Measurements from ENCODE around the gene SNX8.
A peak's percentile ranks its signal among the peaks of the same experiment; 100 is the strongest.

The SNX8 gene

DNA sequence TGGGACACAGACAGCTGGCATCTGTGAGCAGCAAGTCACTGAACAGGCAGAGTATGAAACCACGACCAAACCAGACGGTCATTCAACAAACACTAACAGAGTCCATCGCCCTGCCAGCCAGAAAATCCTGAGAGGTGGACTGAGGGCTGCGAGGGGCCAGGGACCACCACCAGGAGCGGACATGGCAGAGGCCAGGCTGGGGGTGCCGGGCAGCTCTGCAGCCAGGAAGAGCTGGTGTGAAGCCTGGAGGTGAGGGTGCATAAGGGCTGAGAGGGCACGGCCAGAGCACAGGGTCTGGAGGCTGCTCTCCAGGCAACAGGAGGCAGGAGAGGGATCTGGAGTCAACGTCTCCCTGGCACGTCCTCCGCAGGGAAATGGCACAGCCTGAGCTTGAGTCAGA, 97.0 kb downstream of the SNX8 start:
- in situ Hi-C loops (cut with MboI; ENCODE audit: low pct_unique_long_range_greater_than_20kb, low sequenced_read_pairs) = no loop called here
- DNase-seq = no peak

DNA sequence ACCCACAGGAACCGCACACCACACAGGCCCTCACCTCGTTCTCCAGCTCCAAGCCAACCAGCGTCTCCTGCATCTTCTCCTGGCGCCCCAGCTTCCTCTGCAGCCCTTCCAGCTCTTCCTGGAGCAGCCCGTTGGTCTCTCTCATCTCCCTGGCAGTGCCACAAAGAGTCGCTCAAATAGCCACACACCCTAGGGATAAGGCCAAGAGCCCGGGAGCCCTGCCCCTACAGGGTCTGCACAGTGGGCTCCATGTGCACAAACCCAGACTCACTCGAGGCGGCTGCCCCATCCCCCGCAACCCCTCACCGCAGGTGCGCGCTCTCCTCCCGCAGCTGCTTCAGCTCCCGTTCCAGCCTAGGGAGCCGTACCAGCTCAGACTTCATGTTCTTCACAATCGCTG, 98.4 kb downstream of the SNX8 start:
- DNase-seq = no peak
- in situ Hi-C loops (cut with MboI; ENCODE audit: low pct_unique_long_range_greater_than_20kb, low sequenced_read_pairs) = no loop called here

DNA sequence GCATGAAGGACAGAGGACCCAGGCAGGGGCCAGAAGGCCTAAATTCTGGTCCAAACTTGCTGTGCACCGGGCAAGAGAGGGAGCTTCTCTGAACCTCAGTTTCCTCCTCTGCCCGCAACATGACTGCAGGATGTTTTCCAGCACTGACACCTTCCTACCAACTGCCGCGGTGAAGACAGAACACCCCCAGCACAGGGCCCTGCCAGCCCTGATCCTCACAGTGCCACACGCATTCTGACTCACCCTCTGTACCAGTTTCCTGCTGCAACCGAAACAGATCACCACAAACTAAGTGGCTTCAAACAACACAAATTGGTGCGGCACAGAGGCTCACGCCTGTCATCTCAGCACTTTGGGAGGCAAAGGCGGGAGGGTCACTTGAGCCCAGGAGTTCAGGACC, 99.6 kb downstream of the SNX8 start:
- DNase-seq = no peak
- in situ Hi-C loops (cut with MboI; ENCODE audit: low pct_unique_long_range_greater_than_20kb, low sequenced_read_pairs) = no loop called here

DNA sequence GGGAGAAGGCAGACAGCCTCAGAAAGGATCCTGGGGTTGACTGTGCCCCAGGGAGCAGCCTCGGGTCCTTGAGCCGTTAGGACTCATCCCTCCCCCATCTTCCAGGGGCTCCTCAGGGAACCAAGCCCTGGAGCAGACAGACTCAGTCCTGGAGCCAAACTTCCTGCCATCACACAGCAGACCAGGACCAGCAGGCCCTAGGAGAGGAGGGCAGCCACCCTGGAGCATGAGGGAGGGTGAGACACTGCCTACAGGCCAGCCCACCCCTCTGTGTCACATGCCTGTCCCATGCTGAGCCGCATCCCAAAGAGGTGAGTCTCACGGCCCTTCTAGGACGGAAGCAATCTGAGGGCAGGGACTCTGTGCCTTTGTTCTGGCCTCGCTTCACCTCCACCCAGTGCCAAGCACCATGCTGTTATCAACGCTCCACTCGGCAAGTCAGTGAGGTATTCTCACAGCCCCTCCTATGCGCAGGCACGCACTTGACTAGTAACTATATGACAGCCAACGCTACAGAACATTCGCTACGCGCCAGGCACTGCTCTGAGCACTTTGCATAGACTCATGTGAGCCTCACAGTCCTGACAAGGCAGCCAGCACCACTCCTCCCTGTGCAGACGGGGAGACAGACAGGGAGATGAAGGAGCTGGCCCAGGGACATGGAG, 100.6 kb downstream of the SNX8 start:
- in situ Hi-C loops (cut with MboI; ENCODE audit: low pct_unique_long_range_greater_than_20kb, low sequenced_read_pairs) = no loop called here
- DNase-seq = no peak

DNA sequence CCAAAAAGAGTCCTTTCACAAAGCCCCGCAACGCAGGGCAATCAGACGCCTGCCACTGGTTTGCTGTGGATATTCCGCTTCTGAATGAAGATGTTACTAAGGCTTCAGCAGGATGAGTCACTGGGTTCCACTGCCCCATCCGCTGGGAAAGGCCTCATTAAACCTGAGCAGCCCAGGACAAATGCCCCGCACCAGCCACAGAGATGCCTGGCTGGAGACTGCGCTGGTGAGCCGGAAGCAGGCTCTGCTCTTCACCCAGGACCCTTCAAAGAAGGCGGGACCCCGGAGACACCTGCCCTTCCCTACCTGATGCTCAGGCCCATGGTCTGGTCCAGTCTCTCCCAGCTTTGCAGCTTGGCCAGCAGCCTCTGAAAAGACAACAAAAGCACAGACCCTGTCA, 101.3 kb downstream of the SNX8 start:
- in situ Hi-C loops (cut with MboI; ENCODE audit: low pct_unique_long_range_greater_than_20kb, low sequenced_read_pairs) = no loop called here

DNA sequence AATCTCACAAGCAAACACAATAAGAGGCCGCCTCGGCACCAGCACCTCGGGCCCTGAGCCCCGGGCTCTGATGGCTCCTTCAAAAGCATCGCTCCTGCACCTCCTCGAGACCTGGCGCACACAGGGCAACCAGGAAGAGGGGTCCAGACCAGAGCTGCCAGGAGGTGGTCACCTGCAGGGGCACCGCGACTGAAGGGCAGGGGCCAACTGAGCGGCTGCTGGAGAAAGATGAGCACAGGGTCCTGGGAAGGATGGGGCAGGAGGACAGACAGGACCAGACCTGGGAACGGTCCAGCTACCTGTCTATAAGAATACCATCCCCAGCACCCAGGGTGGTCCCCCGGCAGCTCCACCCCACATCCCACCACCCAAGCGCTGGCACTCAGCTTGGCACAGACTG, 102.3 kb downstream of the SNX8 start:
- in situ Hi-C loops (cut with MboI; ENCODE audit: low pct_unique_long_range_greater_than_20kb, low sequenced_read_pairs) = no loop called here
- no peak for DNase-seq

More for the DNA sequence above, 101.3 kb downstream of the SNX8 start:
- DNase-seq = no peak

DNA sequence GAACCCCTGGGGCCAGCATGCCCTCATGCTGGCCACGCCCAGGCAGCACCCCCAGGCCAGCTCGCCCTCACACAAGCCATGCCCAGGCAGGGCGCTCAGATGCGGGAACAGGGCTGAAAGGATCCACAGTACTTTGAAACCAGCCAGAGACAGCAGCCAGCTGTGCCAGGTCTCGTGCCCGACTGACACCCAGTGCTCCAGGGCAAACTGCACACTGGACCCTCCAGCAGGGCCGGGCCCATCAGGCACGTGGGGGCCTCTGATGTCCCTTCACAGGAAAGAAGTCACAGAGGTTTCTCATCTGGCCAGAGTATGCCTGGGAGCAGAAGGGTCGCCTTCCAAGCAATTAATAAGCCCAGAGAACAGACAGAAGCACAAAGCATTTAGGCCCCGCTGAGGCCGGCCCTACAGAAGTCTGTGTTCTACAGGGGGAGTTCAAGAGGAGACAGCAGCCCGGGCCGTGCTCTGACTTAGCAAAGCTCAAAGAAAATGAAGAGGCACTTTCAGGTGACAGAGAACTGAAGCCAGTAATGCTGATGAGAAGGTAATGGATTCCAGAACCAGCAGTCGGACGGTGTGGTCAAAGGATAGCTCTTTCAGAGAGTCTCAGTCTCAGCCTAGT, 102.9 kb downstream of the SNX8 start:
- in situ Hi-C loops (cut with MboI; ENCODE audit: low pct_unique_long_range_greater_than_20kb, low sequenced_read_pairs) = no loop called here
- DNase-seq = no peak

DNA sequence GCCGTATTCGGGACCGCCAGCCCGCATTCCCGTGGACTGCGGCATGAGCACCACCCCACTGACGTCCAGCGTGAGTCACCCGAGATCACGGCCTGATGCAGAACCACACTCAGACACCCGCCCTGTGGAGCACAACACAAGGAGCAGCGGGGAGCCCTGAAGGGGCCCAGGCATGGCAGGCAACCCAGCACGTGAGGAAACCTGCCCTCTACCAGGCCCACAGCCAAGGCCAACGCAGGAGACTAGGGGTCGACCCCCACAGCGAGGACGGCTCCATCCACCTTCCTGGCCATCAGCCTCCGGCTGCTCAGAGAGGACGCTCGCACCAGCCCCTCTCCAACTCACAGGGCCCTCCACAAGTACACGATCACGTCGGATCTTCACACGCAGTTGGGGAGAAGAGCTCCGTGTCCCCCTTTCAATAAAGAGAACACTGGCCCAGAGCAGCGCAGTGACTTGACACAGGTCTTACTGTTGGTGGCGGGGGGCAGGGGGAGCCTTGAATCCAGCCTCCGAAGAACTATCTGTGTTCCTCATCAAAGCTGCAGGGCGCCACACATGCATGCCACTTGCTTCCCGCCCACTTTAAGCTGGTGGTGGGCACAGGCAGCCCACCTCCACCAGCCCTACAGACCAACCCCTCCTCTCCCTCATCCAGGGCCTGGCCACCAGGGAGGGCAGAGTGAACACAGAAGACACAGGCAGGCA, 103.5 kb downstream of the SNX8 start:
- DNase-seq = no peak
- in situ Hi-C loops (cut with MboI; ENCODE audit: low pct_unique_long_range_greater_than_20kb, low sequenced_read_pairs) = no loop called here

DNA sequence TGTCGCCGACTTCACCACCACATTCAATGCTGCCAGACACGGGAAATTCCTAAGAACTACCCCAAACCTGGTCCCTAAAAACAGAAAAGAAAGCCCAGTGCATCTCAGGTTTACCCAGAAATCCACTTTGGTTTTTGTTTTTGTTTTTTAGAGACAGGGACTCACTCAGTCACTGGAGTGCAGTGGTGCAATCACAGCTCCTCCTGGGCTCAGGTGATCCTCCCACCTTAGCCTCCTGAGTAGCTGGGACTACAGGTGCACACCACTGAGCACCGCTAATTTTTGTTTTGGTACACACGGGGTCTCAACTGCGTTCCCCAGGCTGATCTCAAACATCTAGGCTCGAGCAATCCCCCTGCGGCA, 104.3 kb downstream of the SNX8 start:
- DNase-seq = no peak
- in situ Hi-C loops (cut with MboI; ENCODE audit: low pct_unique_long_range_greater_than_20kb, low sequenced_read_pairs) = no loop called here

DNA sequence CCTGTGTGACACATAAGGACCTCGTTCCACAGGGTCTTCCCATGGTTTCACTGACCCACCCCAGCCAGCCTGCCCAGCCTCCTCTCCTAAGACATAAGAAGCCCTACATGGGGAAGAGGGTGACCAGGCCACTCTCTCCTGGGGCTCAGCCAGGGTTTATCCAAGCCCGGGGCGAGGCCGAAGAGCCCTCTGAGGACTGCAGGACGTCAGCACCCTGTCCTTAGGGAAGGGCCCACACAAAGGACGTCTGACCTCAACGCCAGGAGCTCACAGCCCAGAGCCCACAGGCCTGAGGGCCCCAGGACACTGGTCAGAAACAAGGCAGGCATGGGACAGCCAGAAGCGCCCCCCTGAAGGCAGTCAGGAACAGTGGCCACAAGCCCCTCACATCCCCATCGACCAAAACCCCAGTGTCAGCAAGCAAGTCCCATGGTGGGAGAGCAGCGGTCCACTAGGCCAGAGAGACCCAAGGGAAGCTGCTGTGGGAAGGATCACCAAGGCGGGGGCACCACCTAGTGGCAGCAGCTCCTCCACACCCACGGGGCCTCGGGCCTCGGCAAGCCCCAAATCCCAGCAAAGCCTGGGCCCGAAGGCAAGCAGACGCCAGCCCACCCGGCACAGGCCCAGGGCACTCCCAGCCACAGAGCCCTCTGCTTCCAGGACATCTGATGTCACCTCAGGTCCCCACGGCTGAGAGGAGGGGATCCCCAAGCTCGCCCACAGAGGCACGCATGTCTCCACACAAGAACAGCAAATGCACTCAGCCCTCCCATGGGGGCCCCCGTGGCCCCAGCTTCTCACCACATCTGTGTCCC, 104.9 kb downstream of the SNX8 start:
- in situ Hi-C loops (cut with MboI; ENCODE audit: low pct_unique_long_range_greater_than_20kb, low sequenced_read_pairs) = no loop called here
- DNase-seq = peak; percentile 65

DNA sequence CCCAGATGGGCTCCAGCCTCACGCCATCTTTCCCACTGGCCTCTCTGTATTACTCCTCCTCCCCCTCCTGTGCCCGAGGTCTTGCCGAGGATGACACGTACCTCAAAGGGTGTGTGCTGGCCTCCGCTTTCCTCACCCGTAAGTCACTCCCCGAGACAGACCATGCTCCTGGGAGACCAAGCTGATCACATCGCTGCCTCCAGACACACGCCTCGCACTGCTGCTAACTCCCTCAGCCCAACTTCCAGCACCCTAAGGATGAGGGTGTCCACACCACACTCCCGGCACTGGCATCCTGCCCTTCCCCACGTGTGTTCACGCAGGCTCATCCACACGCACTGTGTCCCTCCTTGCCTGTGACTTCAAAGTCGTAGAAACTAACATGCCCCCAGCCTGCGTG, 105.5 kb downstream of the SNX8 start:
- DNase-seq = no peak

DNA sequence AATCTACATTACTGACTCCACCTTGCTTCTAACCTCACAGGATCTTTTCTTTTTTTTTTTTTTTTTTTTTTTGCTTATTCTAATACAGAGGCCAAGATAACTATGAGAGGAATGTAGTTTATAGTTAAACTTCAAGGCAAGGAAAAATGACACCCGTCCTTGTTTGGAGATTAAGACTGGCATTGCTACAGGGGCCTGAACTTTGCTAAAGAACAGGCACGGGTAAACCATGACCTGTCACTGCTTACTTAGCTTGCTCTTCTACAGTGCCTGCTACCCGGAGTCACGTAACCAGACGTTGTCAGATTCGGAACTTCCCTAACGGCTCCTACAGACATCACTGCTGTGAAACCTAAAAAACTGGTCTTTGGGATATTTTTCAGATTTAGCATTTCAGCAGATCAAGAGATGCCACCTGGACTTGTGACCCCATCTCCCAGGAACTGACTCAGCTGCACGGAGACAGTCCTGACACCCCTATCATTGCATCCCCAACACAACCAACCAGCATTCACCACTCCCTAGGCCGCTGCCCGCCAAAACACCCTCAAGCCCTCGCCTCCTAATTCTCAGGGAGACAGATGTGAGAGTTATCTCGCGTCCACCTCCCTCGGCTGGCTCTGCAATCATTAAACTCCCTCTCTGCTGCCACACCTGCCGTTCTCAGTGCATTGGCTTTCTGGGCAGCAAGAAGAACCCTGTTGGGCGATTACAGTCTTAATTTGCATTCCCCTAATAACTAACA, 109.0 kb downstream of the SNX8 start:
- no peak for DNase-seq
- in situ Hi-C loops (cut with MboI; ENCODE audit: low pct_unique_long_range_greater_than_20kb, low sequenced_read_pairs) = no loop called here

More for the DNA sequence above, 105.5 kb downstream of the SNX8 start:
- in situ Hi-C loops (cut with MboI; ENCODE audit: low pct_unique_long_range_greater_than_20kb, low sequenced_read_pairs) = no loop called here

DNA sequence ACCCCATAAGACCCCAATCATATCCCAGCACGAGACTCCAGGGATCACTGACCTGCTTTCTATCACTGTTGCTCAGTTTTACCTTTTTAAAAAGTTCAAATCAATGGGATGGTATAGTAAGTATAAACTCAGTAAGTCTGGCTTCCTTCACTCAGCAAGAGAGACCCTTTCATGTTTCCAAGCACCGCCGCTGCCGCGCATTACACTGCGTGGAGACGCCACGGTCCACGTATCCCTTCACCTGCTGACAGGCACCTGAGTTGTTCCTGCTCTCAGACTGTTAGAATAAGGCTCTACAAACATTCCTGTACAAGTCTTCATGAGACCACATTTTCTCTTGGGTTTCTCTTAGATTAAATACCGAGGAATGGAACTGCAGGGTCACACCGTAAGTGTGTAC, 109.8 kb downstream of the SNX8 start:
- no peak for DNase-seq
- in situ Hi-C loops (cut with MboI; ENCODE audit: low pct_unique_long_range_greater_than_20kb, low sequenced_read_pairs) = no loop called here

DNA sequence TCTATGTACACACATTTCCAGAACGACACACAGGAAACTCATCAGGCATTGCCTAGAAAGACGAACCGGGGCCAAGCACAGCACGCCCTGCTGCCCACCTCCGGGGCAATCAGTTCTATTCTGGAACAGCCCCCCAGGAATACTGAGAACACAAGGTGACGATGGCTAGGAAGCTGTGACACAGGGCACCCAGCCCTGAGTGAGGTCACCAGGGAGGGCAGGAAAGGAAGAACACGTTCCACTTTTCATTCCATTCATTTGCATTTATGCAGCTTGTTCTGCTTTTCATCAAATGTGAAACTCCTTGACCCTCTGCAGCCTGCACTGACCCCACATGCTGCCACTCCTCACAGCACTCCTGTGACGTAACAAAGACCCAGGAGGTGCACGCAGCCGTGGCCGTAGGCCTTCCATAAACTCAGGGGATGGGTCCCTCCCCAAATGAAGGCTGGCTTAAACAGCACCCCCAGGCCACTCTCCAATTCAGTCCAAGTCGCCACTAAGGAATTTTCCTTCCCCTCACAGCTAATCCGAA, 110.4 kb downstream of the SNX8 start:
- in situ Hi-C loops (cut with MboI; ENCODE audit: low pct_unique_long_range_greater_than_20kb, low sequenced_read_pairs) = no loop called here
- no peak for DNase-seq

DNA sequence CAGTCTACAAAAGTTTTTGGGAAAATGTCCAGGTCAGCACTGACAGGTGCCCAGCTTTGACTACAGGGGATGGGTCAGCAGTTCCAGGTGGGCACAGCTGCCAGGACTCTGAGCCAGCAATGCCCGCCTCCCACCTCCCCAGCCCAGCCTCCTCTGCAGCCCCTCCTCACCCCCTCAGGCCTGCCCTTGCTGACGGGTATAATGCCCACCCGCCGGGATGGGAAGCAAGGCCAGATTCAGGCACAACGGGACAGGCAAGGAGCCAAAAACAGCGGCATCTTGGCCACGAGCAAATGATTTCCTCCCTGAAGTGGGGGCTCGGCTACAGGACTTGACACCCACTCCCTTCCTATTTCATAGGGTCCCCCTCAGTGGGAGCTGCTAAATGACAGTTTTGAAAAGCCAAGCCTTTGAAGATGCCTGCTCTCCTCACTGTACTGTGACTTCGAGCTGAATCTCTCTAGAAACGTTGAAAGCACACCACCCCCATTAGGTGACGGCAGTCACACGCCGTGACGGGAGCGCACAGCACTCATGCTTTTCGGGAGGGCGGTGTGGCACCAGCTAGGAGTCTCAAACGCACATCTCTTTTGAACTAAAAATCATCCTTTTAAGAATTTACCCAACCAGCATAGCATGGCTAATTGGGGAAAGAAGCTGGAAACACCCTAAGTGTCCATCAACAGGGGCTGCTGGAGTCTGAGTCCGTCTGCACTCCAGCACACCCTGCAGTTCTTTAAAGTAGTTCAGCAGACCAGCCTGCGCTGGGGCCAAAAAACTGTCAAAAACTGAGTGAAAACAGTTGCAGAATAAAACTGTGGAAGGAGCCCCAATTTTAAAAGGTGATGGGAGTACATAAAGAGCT, 111.1 kb downstream of the SNX8 start:
- DNase-seq = no peak
- in situ Hi-C loops (cut with MboI; ENCODE audit: low pct_unique_long_range_greater_than_20kb, low sequenced_read_pairs) = no loop called here

DNA sequence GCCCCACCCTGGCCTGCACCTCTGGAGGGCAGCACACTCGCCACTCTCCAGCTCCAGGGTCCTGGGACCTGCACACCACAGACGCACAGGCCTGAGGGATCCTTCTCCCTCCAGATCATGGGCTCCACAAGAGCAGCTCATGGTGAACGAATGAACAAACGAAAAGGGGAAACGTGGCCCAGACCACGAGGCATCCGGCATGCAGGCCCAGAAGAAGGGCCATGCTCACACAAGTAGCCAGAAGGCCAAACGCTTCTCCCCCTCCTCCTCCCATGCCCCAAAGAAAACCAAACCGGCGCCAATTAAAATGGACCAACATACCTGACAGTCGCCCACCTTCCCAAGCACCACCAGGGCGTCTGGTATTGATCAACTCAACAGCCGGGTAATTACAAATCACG, 111.9 kb downstream of the SNX8 start:
- no peak for DNase-seq
- in situ Hi-C loops (cut with MboI; ENCODE audit: low pct_unique_long_range_greater_than_20kb, low sequenced_read_pairs) = no loop called here

All from KBM-7 (cell line).